GM19372 (cell line): ENCODE results near the gene TBC1D4.

Source experiments
- ATAC-seq: cut with Tn5 transposase; IDR thresholded peaks from one replicate; pipeline ENCODE4 v1.9.1; 2021; ENCODE audit warnings: mild to moderate bottlenecking, low read depth, moderate library complexity; ENCODE audit not compliant: unreplicated experiment

The TBC1D4 gene

GRCh38 chr13:75399168-75399878 lies 82.6 kb downstream of the TBC1D4 start:
- no peak for ATAC-seq

- ATAC-seq, result no peak
These were observed 83.9 kb downstream of the TBC1D4 start for GRCh38 chr13:75398072-75398471.

GRCh38 chr13:75395901-75396300 lies 86.1 kb downstream of the TBC1D4 start:
- ATAC-seq, result no peak

GRCh38 chr13:75395066-75395465 lies 86.9 kb downstream of the TBC1D4 start:
- ATAC-seq, result no peak

- ATAC-seq, result no peak
These were observed 88.0 kb downstream of the TBC1D4 start for GRCh38 chr13:75393839-75394520.

- ATAC-seq, result no peak
These were observed 90.4 kb downstream of the TBC1D4 start for GRCh38 chr13:75391432-75392100.

GRCh38 chr13:75390229-75390628 lies 91.7 kb downstream of the TBC1D4 start:
- ATAC-seq, result no peak

- no peak for ATAC-seq
These were observed 96.3 kb downstream of the TBC1D4 start for GRCh38 chr13:75385708-75386083.

GRCh38 chr13:75384879-75385707 lies 96.9 kb downstream of the TBC1D4 start:
- ATAC-seq, result no peak

GRCh38 chr13:75383064-75383715 lies 98.8 kb downstream of the TBC1D4 start:
- no peak for ATAC-seq

GRCh38 chr13:75378301-75378700 lies 103.7 kb downstream of the TBC1D4 start:
- no peak for ATAC-seq

GRCh38 chr13:75376792-75377402 lies 105.1 kb downstream of the TBC1D4 start:
- no peak for ATAC-seq

GRCh38 chr13:75375329-75375728 lies 106.6 kb downstream of the TBC1D4 start:
- no peak for ATAC-seq

GRCh38 chr13:75373988-75374387 lies 108.0 kb downstream of the TBC1D4 start:
- ATAC-seq, result no peak

GRCh38 chr13:75372923-75373841 lies 108.8 kb downstream of the TBC1D4 start:
- ATAC-seq, result no peak

GRCh38 chr13:75372517-75372916 lies 109.5 kb downstream of the TBC1D4 start:
- ATAC-seq, result peak; percentile 76

GRCh38 chr13:75371203-75371602 lies 110.8 kb downstream of the TBC1D4 start:
- ATAC-seq, result no peak

- ATAC-seq, result no peak
These were observed 111.2 kb downstream of the TBC1D4 start for GRCh38 chr13:75370774-75371173.

GRCh38 chr13:75369981-75370380 lies 112.0 kb downstream of the TBC1D4 start:
- ATAC-seq, result no peak
